GM12864 (cell line): ENCODE measurements around the gene LSM11.

Source experiments
- DNase-seq: peaks from one replicate; pipeline ENCODE4 v3.0.0-alpha.2; 2011; ENCODE audit warnings: low read depth
- H3K4me3 ChIP-seq: 2 replicates; pipeline ENCODE4 v1.5.1; 2011; ENCODE audit warnings: mild to moderate bottlenecking, low read depth, low read length, control low read depth
- CTCF ChIP-seq: IDR thresholded peaks from 2 replicates; pipeline ENCODE4 v1.5.1; 2011; ENCODE audit warnings: low read depth, mild to moderate bottlenecking, moderate library complexity, low read length, control low read depth, inconsistent platforms; ENCODE audit errors: missing control alignments

Gene LSM11

GRCh38 chr5:157735991-157736390 lies 7.5 kb upstream of the LSM11 start:
- no peak for TF ChIP-seq CTCF
- H3K4me3 ChIP-seq, result no peak overlapping the region
- DNase-seq, result no peak

GRCh38 chr5:157739388-157740228 lies 3.9 kb upstream of the LSM11 start:
- no peak for TF ChIP-seq CTCF
- H3K4me3 ChIP-seq, result no peak overlapping the region
- no peak for DNase-seq

- TF ChIP-seq CTCF, result peak; percentile 66
- H3K4me3 ChIP-seq, result no peak overlapping the region
- DNase-seq, result no peak
These were observed 3.3 kb upstream of the LSM11 start for GRCh38 chr5:157740229-157740610.

- no peak for TF ChIP-seq CTCF
- H3K4me3 ChIP-seq, result no peak overlapping the region
- DNase-seq, result no peak
These were observed 2.4 kb upstream of the LSM11 start for GRCh38 chr5:157741131-157741530.

- DNase-seq, result no peak
- H3K4me3 ChIP-seq, result peak overlapping the region; percentile 65
- TF ChIP-seq CTCF, result no peak
These were observed 819 bp downstream of the LSM11 start for GRCh38 chr5:157744051-157745011.

- no peak for DNase-seq
- no peak for TF ChIP-seq CTCF
- H3K4me3 ChIP-seq, result no peak overlapping the region
These were observed 1.5 kb downstream of the LSM11 start for GRCh38 chr5:157745041-157745456.
